Duodenal mucosa (tissue), 2 donors: ENCODE results near the gene FCRL5.

Experiments used
- H3K27ac ChIP-seq: one replicate; pipeline ENCODE4 v1.7.0; 2013; ENCODE audit warnings: low read depth, low read length
- H3K27me3 ChIP-seq, 2 donors: one replicate each; pipeline ENCODE4 v1.7.0; 2013; ENCODE audit warnings: low read length in 2 of 2, control low read depth in 1 of 2; ENCODE audit not compliant: insufficient read depth in 2 of 2, control insufficient read depth in 1 of 2
- H3K36me3 ChIP-seq, 2 donors: one replicate each; pipeline ENCODE4 v1.7.0; 2013; ENCODE audit warnings: low read length in 2 of 2, control low read depth in 1 of 2; ENCODE audit not compliant: insufficient read depth in 2 of 2, control insufficient read depth in 1 of 2
- H3K4me1 ChIP-seq, 2 donors: one replicate each; pipeline ENCODE4 v1.7.0; 2013; ENCODE audit warnings: low read length in 2 of 2, control low read depth in 1 of 2; ENCODE audit not compliant: insufficient read depth in 2 of 2, control insufficient read depth in 1 of 2
- H3K4me3 ChIP-seq, 2 donors: one replicate each; pipeline ENCODE4 v1.7.0; 2013; ENCODE audit warnings: low read length in 2 of 2, low read depth in 1 of 2
- H3K9ac ChIP-seq, 2 donors: one replicate each; pipeline ENCODE4 v1.7.0; 2013; ENCODE audit warnings: low read length in 2 of 2, low read depth in 1 of 2
- H3K9me3 ChIP-seq, 2 donors: one replicate each; pipeline ENCODE4 v1.7.0; 2013; ENCODE audit warnings: low read length in 2 of 2, control low read depth in 1 of 2; ENCODE audit not compliant: control insufficient read depth in 1 of 2

Gene FCRL5

DNA sequence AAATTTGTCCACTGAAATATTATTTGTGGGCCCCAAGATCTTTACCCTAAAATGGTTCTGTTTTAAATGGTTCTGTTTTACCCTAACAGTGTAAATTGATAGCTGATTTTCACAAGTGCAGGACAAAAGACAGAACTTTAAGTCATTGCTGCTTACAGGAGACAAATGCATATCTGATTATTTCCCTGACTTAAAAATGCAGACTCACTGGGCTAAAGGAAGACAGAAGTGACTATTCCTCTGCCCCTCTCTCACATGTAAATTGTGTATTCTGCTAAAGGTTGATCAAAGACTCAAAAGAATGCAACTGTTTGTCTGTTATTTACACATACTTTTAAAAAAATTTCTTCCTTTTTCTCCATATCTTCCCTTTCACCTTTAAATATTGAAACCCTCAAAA is 12.7 kb downstream of the FCRL5 start:
- H3K27me3 ChIP-seq, result no peaks in the 10 kb centered on the region
- no peak overlapping the region for H3K9ac ChIP-seq

DNA sequence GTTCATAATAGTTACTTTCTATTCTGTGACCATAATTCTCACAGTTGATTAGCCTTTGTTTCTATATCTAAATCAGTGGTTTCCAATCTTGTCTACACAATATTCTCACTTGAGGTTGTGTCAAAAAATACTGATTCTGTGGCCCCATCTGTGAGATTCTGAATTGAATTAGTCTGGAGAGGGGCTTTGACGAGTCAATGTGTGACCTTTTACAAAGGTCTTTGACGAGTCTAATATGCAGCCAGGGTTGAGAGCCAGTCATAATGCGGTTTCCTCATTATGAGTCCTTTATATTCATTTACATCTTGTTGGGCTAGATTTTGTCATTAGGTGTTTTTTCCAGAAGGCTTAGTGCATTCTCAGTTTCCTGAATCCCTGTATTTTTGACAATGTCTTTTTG is 19.7 kb downstream of the FCRL5 start:
- Histone ChIP-seq H3K4me3 (no peak overlapping the region), H3K9me3 (no peaks in the 10 kb centered on the region), H3K4me1 (no peaks in the 10 kb centered on the region), H3K9ac (no peak overlapping the region), H3K36me3 (no peaks in the 10 kb centered on the region), H3K27ac (no peak overlapping the region), H3K27me3 (no peaks in the 10 kb centered on the region)

More for the DNA sequence above, 12.7 kb downstream of the FCRL5 start:
- no peak overlapping the region for H3K4me3 ChIP-seq
- H3K27ac ChIP-seq, result no peak overlapping the region
- H3K9me3 ChIP-seq, result no peaks in the 10 kb centered on the region
- H3K36me3 ChIP-seq, result no peaks in the 10 kb centered on the region
- no peaks in the 10 kb centered on the region for H3K4me1 ChIP-seq

DNA sequence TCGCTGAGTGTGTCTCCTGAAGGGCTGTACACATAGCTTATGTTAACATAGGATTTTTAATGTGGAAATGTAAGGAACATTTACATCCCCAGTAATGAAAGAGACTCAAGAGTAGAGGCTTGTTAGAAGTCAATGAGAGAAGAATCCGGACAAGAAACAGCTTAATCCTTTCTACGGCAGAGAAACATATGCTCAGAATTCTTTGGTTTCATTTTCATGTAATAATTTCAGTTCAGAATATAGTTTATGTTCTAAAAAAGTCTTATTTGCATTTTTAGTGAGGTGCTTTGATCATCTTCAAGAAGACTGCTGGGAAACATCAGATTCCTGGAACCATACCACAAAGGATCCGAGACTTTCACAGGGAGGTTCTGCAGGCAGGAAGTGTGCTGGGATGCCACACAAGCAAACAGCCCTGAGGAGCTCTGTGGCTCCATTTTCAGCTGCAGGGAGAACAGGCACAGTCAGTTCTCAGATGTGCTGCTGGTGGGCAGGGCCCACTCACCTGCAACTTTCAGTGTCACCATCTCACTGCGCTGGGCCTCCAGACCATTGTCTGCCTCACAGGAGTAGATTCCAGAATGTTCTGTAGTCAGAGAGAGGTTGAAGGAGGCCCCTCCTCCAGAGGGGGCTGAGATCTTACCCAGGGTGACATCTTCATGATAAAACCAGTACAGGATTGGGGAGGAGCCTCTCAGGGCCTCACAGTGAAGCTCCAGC is 28.4 kb downstream of the FCRL5 start:
- Histone ChIP-seq H3K9ac (no peak overlapping the region), H3K27me3 (no peaks in the 10 kb centered on the region), H3K9me3 (no peaks in the 10 kb centered on the region), H3K27ac (no peak overlapping the region), H3K4me1 (peaks cover 19 to 26% of the 10 kb centered on the region in 2 donors), H3K4me3 (no peak overlapping the region), H3K36me3 (no peaks in the 10 kb centered on the region)

DNA sequence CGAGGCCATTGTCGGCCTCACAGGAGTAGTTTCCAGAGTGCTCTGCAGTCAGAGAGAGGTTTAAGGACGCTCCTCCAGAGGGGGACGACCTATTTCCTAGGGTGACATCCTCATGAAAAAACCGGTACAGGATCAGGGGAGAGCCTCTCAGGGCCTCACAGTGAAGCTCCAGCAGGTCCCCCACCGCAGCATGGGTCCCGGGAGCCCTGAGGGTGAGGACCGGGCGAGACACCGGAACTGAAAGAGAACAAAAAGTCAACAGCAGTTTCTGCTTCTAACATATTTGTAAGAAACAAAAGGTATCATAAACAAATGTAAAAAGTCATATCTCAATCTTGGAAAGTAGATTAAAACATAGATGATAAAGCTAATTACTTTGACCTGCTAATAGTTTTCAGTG is 31.3 kb downstream of the FCRL5 start:
- H3K27me3 ChIP-seq, result no peaks in the 10 kb centered on the region
- no peak overlapping the region for H3K9ac ChIP-seq
- H3K36me3 ChIP-seq, result no peaks in the 10 kb centered on the region
- peaks cover 27 to 31% of the 10 kb centered on the region in 2 donors for H3K4me1 ChIP-seq
- H3K9me3 ChIP-seq, result no peaks in the 10 kb centered on the region
- no peak overlapping the region for H3K27ac ChIP-seq
- peak overlapping the region in 1 of 2 donors; percentile 17 for H3K4me3 ChIP-seq

DNA sequence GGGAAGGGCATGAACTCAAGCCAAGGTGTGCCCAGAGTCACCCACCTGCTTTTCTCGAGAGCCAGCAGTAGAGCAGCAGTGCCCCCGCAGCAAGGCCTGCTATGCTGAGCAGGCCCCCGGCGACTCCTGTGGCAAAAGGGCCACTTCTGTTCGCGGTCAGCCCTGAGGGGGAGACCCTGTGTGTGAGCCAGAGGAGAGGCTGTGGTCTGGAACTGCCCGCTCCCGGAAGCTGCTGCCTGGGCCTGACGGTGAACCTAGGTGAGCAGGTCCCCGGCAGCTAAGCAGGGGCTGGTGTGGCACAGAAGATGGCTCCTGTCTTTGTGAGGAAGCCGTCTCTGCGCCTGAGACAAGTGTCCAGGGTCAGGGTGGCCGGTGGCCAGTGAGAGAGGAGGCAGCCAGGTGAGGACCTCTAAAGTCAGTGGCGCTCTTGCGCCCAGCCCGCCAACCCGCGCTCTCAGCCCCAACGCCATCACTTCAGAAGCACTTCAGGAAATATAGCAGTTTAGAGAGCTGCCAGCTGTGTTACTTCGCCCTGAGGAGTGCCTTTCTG is 31.9 kb downstream of the FCRL5 start:
- Histone ChIP-seq H3K4me1 (peaks cover 27 to 31% of the 10 kb centered on the region in 2 donors), H3K9ac (no peak overlapping the region), H3K9me3 (no peaks in the 10 kb centered on the region), H3K27me3 (no peaks in the 10 kb centered on the region), H3K27ac (no peak overlapping the region), H3K4me3 (peak overlapping the region in 1 of 2 donors; percentile 17), H3K36me3 (no peaks in the 10 kb centered on the region)

DNA sequence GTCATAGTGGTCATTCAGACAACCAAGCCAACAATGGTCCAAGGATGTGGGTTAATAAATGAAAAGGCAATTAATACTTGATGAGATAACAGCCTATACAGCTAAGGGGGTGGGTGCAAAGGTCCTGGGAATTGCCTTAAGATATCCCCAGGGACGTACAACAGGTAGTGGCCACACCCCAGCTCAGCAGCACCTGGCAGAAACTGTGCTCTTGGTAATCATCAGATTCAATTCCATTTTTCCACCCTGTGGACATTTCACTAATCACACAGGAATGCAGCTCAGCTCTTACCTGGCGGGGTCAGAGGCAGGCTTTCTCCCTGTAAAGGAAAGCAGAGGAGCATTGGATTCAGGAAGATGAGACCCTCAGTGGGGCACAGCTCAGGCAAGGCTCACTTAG is 32.9 kb downstream of the FCRL5 start:
- Histone ChIP-seq H3K9ac (peak overlapping the region in 1 of 2 donors; percentile 35), H3K4me3 (no peak overlapping the region), H3K27ac (no peak overlapping the region), H3K4me1 (peaks cover 27 to 31% of the 10 kb centered on the region in 2 donors), H3K36me3 (no peaks in the 10 kb centered on the region), H3K9me3 (no peaks in the 10 kb centered on the region), H3K27me3 (no peaks in the 10 kb centered on the region)

DNA sequence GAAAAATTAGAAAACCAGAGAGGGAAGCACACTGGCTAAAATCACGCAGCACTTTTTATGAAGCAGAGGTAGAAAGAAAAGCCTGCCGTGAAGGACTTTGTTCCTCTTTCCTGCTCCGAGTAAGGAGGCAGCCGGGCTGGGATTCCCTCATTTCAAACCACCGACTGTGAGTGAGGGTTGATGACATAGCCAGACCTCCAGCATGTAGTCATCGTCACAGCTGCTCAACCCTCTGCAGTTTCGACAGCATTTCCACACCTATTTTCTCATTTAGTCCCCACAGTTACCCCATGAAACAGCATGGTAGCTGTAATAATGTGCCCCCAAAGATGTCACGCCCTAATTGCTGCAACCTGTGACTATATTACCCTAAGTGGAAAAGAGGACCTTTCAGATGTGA is 35.3 kb downstream of the FCRL5 start:
- Histone ChIP-seq H3K9ac (no peak overlapping the region), H3K36me3 (no peaks in the 10 kb centered on the region), H3K4me3 (no peak overlapping the region), H3K27me3 (no peaks in the 10 kb centered on the region), H3K4me1 (peaks cover 30 to 37% of the 10 kb centered on the region in 2 donors), H3K9me3 (no peaks in the 10 kb centered on the region), H3K27ac (no peak overlapping the region)

DNA sequence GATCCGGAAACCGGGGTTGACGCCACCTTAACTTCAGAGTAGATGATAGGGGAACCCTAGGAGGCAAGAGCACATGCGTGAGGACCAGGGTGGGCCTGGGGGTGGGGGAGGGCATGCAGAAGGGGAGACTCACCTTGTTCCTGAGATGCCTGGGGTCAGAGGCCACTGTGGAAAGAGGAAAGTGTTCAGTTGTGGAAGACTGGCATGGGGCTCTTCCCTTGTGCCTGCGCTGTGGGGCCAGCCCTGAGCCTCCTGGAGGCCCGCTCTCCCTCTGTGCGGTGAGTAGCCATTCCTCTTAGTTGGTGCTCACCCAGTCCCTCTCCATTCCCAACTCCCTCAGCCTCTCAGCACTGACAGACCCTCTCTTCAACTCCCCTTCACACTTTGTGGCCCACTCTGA is 36.6 kb downstream of the FCRL5 start:
- Histone ChIP-seq H3K9me3 (no peaks in the 10 kb centered on the region), H3K4me3 (no peak overlapping the region), H3K36me3 (no peaks in the 10 kb centered on the region), H3K4me1 (peaks cover 30 to 39% of the 10 kb centered on the region in 2 donors), H3K9ac (no peak overlapping the region), H3K27me3 (no peaks in the 10 kb centered on the region), H3K27ac (no peak overlapping the region)

DNA sequence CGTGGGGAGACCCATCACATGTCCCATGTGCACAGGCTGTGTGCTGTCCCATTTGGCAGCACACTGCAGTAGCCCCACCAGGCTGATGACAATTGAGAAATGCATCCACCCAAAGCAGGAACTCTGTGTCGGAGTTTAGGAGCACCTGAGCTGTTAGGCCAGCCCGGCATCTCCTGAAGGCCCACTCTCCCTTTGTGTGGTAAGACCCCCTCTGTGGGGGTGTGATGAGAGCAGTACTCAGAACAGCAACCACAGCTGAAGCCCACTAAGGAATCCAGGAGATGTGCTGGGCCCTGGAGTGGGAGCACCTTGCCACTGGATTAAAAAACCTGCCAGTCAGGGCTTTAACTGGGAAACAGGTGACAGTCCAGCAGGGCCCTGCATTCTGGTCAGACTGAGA is 37.2 kb downstream of the FCRL5 start:
- Histone ChIP-seq H3K4me3 (no peak overlapping the region), H3K9me3 (no peaks in the 10 kb centered on the region), H3K27ac (no peak overlapping the region), H3K27me3 (no peaks in the 10 kb centered on the region), H3K36me3 (no peaks in the 10 kb centered on the region), H3K9ac (no peak overlapping the region), H3K4me1 (peaks cover 24 to 33% of the 10 kb centered on the region in 2 donors)

DNA sequence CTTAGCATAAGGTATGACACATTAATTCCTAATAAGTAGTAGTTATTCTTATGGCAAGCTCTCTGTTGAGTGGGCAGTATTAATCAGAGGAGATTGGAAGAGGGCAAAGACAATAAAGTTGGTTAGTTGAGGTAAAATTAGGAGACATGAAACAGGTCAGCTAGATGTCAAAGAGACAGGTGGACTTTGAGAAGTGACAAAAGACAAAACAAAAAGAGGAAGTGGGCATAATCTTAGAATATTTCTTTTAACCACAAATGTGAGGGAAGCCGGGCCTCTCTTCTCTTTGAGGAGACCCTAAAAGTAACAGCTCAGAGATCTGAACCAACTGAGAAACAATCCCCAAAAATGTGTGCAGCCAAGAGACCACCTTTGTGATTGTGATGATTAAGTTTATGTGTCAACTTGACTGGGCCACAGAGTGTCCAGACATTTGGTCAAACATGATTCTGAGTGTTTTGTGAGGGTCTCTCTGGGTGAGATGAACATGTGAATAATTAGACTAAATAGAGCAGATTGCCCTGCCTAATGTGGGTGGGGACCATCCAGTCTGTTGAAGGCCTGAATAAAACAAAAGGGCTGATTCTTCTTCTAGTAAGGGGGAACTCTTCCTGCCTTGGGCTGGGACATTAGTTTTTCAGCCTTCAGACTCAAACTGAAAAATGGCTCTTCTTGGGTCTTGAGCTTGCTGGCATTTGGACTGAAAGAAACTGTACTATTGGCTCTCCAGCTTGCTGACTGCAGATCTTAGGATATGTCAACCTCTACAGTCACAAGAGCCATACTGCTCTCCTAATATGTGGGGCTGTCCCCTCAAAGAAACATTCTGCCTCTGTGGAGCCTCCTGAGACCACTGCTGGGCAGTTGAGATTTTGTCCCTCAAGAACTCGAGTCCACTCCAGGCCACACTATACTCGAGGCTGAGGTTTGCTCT is 40.0 kb downstream of the FCRL5 start:
- Histone ChIP-seq H3K27ac (no peak overlapping the region), H3K9me3 (no peaks in the 10 kb centered on the region), H3K4me3 (no peak overlapping the region), H3K27me3 (no peaks in the 10 kb centered on the region), H3K9ac (no peak overlapping the region), H3K4me1 (peaks cover 7 to 19% of the 10 kb centered on the region in 2 donors), H3K36me3 (no peaks in the 10 kb centered on the region)
